ENCODE data around the gene NABP1. TPM values are rescaled to one million over a fixed set of nuclear protein-coding genes. Genes with fewer than 3 reads are reported as not detected.

The NABP1 gene
- total RNA-seq, 1 experiment from 2014 or later, result 5.8 TPM

DNA sequence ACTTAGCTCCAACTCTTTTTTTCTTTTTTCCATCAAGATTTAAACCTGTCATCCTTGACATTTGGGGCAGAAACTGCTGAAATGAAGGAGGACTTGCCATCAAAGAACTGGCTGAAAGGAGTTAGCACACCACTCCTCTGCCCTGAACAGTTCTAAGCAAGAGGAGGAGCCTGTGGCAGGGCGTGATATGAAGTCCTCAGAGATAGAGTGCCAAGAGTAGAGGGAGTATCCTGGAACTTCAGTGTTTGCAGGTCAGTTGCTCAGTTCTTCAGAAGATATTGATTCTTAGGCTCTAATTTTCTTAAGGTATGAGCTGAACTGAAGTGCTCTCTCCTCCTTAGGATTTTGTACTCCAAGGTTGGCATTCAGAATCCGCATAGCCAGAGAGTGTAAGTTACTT lies 15.2 kb downstream of the NABP1 start:
- no peak overlapping the region for H3K27ac Mint-ChIP-seq
- TF ChIP-seq, protein P1, sequence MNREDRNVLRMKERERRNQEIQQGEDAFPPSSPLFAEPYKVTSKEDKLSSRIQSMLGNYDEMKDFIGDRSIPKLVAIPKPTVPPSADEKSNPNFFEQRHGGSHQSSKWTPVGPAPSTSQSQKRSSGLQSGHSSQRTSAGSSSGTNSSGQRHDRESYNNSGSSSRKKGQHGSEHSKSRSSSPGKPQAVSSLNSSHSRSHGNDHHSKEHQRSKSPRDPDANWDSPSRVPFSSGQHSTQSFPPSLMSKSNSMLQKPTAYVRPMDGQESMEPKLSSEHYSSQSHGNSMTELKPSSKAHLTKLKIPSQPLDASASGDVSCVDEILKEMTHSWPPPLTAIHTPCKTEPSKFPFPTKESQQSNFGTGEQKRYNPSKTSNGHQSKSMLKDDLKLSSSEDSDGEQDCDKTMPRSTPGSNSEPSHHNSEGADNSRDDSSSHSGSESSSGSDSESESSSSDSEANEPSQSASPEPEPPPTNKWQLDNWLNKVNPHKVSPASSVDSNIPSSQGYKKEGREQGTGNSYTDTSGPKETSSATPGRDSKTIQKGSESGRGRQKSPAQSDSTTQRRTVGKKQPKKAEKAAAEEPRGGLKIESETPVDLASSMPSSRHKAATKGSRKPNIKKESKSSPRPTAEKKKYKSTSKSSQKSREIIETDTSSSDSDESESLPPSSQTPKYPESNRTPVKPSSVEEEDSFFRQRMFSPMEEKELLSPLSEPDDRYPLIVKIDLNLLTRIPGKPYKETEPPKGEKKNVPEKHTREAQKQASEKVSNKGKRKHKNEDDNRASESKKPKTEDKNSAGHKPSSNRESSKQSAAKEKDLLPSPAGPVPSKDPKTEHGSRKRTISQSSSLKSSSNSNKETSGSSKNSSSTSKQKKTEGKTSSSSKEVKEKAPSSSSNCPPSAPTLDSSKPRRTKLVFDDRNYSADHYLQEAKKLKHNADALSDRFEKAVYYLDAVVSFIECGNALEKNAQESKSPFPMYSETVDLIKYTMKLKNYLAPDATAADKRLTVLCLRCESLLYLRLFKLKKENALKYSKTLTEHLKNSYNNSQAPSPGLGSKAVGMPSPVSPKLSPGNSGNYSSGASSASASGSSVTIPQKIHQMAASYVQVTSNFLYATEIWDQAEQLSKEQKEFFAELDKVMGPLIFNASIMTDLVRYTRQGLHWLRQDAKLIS (CRISPR knock-in tag; IDR thresholded peaks at IDR 0.05; ENCODE audit: borderline replicate concordance), result no peak
- TF ChIP-seq, protein P2, sequence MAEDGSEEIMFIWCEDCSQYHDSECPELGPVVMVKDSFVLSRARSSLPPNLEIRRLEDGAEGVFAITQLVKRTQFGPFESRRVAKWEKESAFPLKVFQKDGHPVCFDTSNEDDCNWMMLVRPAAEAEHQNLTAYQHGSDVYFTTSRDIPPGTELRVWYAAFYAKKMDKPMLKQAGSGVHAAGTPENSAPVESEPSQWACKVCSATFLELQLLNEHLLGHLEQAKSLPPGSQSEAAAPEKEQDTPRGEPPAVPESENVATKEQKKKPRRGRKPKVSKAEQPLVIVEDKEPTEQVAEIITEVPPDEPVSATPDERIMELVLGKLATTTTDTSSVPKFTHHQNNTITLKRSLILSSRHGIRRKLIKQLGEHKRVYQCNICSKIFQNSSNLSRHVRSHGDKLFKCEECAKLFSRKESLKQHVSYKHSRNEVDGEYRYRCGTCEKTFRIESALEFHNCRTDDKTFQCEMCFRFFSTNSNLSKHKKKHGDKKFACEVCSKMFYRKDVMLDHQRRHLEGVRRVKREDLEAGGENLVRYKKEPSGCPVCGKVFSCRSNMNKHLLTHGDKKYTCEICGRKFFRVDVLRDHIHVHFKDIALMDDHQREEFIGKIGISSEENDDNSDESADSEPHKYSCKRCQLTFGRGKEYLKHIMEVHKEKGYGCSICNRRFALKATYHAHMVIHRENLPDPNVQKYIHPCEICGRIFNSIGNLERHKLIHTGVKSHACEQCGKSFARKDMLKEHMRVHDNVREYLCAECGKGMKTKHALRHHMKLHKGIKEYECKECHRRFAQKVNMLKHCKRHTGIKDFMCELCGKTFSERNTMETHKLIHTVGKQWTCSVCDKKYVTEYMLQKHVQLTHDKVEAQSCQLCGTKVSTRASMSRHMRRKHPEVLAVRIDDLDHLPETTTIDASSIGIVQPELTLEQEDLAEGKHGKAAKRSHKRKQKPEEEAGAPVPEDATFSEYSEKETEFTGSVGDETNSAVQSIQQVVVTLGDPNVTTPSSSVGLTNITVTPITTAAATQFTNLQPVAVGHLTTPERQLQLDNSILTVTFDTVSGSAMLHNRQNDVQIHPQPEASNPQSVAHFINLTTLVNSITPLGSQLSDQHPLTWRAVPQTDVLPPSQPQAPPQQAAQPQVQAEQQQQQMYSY (CRISPR knock-in tag; IDR thresholded peaks at IDR 0.05), result no peak
- TF ChIP-seq SMAD3 (CRISPR knock-in tag; IDR thresholded peaks at IDR 0.05; ENCODE audit: borderline replicate concordance) (no peak), ZBTB21 (CRISPR knock-in tag; IDR thresholded peaks at IDR 0.05; ENCODE audit: borderline replicate concordance) (no peak), MXD4 (CRISPR knock-in tag; IDR thresholded peaks at IDR 0.05; ENCODE audit: borderline replicate concordance) (no peak), GABPB1 (CRISPR knock-in tag; IDR thresholded peaks at IDR 0.05) (no peak), CREB1 (CRISPR knock-in tag; IDR thresholded peaks at IDR 0.05) (no peak), FOXK1 (CRISPR knock-in tag; IDR thresholded peaks at IDR 0.05) (no peak), NFYB (CRISPR knock-in tag; conservative IDR thresholded peaks at IDR 0.05; ENCODE audit: low read depth) (no peak), NFATC4 (CRISPR knock-in tag; IDR thresholded peaks at IDR 0.05) (no peak)
- TF ChIP-seq, protein P3, sequence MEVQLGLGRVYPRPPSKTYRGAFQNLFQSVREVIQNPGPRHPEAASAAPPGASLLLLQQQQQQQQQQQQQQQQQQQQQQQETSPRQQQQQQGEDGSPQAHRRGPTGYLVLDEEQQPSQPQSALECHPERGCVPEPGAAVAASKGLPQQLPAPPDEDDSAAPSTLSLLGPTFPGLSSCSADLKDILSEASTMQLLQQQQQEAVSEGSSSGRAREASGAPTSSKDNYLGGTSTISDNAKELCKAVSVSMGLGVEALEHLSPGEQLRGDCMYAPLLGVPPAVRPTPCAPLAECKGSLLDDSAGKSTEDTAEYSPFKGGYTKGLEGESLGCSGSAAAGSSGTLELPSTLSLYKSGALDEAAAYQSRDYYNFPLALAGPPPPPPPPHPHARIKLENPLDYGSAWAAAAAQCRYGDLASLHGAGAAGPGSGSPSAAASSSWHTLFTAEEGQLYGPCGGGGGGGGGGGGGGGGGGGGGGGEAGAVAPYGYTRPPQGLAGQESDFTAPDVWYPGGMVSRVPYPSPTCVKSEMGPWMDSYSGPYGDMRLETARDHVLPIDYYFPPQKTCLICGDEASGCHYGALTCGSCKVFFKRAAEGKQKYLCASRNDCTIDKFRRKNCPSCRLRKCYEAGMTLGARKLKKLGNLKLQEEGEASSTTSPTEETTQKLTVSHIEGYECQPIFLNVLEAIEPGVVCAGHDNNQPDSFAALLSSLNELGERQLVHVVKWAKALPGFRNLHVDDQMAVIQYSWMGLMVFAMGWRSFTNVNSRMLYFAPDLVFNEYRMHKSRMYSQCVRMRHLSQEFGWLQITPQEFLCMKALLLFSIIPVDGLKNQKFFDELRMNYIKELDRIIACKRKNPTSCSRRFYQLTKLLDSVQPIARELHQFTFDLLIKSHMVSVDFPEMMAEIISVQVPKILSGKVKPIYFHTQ (CRISPR knock-in tag; IDR thresholded peaks at IDR 0.05), result no peak
- TF ChIP-seq, protein P4, sequence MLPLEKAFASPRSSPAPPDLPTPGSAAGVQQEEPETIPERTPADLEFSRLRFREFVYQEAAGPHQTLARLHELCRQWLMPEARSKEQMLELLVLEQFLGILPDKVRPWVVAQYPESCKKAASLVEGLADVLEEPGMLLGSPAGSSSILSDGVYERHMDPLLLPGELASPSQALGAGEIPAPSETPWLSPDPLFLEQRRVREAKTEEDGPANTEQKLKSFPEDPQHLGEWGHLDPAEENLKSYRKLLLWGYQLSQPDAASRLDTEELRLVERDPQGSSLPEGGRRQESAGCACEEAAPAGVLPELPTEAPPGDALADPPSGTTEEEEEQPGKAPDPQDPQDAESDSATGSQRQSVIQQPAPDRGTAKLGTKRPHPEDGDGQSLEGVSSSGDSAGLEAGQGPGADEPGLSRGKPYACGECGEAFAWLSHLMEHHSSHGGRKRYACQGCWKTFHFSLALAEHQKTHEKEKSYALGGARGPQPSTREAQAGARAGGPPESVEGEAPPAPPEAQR (CRISPR knock-in tag; IDR thresholded peaks at IDR 0.05), result no peak
- TF ChIP-seq, protein P5, sequence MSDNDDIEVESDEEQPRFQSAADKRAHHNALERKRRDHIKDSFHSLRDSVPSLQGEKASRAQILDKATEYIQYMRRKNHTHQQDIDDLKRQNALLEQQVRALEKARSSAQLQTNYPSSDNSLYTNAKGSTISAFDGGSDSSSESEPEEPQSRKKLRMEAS (CRISPR knock-in tag; IDR thresholded peaks at IDR 0.05), result no peak
- TF ChIP-seq, protein P6, sequence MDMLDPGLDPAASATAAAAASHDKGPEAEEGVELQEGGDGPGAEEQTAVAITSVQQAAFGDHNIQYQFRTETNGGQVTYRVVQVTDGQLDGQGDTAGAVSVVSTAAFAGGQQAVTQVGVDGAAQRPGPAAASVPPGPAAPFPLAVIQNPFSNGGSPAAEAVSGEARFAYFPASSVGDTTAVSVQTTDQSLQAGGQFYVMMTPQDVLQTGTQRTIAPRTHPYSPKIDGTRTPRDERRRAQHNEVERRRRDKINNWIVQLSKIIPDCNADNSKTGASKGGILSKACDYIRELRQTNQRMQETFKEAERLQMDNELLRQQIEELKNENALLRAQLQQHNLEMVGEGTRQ (CRISPR knock-in tag; IDR thresholded peaks at IDR 0.05), result no peak
- TF ChIP-seq, protein P7, sequence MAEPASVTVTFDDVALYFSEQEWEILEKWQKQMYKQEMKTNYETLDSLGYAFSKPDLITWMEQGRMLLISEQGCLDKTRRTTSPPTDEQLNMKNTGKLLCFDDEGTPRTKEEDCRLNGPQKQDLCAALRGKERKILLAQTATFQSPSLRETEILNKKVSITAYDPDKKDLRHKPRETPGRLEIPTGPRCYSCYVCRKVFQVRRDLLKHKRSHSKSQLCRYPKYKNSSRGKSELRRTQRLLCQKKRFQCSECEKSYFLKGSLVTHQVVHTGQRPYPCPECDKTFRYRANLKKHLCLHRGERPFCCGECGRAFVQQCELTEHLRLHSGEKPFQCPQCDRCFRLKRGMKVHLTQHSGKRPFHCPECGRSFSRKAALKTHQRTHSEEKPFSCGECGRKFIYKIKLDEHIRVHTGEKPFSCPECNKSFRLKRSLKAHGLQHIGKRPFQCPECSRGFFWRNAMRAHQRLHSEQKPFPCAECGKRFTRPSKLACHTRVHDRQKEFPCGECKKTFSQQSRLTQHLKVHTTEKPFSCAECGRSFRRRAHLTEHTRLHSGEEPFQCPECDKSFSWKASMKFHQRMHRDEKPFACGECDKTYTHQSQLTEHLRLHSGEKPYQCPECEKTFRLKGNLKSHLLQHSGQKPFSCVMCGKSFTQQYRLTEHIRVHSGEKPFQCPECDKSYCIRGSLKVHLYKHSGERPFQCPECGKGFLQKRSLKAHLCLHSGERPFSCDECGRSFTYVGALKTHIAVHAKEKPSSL (CRISPR knock-in tag; conservative IDR thresholded peaks at IDR 0.05), result no peak
- TF ChIP-seq, protein P8, sequence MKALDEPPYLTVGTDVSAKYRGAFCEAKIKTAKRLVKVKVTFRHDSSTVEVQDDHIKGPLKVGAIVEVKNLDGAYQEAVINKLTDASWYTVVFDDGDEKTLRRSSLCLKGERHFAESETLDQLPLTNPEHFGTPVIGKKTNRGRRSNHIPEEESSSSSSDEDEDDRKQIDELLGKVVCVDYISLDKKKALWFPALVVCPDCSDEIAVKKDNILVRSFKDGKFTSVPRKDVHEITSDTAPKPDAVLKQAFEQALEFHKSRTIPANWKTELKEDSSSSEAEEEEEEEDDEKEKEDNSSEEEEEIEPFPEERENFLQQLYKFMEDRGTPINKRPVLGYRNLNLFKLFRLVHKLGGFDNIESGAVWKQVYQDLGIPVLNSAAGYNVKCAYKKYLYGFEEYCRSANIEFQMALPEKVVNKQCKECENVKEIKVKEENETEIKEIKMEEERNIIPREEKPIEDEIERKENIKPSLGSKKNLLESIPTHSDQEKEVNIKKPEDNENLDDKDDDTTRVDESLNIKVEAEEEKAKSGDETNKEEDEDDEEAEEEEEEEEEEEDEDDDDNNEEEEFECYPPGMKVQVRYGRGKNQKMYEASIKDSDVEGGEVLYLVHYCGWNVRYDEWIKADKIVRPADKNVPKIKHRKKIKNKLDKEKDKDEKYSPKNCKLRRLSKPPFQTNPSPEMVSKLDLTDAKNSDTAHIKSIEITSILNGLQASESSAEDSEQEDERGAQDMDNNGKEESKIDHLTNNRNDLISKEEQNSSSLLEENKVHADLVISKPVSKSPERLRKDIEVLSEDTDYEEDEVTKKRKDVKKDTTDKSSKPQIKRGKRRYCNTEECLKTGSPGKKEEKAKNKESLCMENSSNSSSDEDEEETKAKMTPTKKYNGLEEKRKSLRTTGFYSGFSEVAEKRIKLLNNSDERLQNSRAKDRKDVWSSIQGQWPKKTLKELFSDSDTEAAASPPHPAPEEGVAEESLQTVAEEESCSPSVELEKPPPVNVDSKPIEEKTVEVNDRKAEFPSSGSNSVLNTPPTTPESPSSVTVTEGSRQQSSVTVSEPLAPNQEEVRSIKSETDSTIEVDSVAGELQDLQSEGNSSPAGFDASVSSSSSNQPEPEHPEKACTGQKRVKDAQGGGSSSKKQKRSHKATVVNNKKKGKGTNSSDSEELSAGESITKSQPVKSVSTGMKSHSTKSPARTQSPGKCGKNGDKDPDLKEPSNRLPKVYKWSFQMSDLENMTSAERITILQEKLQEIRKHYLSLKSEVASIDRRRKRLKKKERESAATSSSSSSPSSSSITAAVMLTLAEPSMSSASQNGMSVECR (CRISPR knock-in tag; IDR thresholded peaks at IDR 0.05; ENCODE audit: borderline replicate concordance), result no peak
- TF ChIP-seq, protein P9, sequence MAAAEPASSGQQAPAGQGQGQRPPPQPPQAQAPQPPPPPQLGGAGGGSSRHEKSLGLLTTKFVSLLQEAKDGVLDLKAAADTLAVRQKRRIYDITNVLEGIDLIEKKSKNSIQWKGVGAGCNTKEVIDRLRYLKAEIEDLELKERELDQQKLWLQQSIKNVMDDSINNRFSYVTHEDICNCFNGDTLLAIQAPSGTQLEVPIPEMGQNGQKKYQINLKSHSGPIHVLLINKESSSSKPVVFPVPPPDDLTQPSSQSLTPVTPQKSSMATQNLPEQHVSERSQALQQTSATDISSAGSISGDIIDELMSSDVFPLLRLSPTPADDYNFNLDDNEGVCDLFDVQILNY (CRISPR knock-in tag; IDR thresholded peaks at IDR 0.05), result no peak

More for the DNA sequence above, 15.2 kb downstream of the NABP1 start:
- H3K9me3 Mint-ChIP-seq, result peaks cover 4% of the 10 kb centered on the region
- no peak for ATAC-seq
- no peak overlapping the region for H3K4me3 Mint-ChIP-seq
- no peaks in the 10 kb centered on the region for H3K27me3 Mint-ChIP-seq (ENCODE audit: low read depth)
- H3K36me3 Mint-ChIP-seq, result no peaks in the 10 kb centered on the region; the same call in 1 of the 2 replicates
- H3K4me1 Mint-ChIP-seq, result peaks cover 23% of the 10 kb centered on the region
- no peak for DNase-seq (ENCODE audit: low spot score)
- POLR2A ChIA-PET, result no interaction called here
- CTCF ChIA-PET, result no interaction called here

All from WTC11 (cell line).